SJCRH30 (cell line): ENCODE data around the gene KLHL4. TPM values are rescaled to one million over a fixed set of nuclear protein-coding genes. Genes with fewer than 3 reads are reported as not detected.
"Not testable (repeated sequence)": the region's sequence is repeated elsewhere in the genome, so short reads cannot be mapped to it uniquely, and the experiment has no call there.

ENCODE experiments used
- DNase-seq, 2 experiments: peaks; one replicate each; pipeline ENCODE4 v3.0.0-alpha.2; 2015 to 2020
- H3K27ac ChIP-seq: fragments of 250-450 bp; sonication (Bioruptor Pico); 2 replicates; pipeline ENCODE4 v1.5.1; 2020; ENCODE audit warnings: mild to moderate bottlenecking, moderate library complexity
- H3K27me3 ChIP-seq: fragments of 250-450 bp; sonication (Bioruptor Pico); 2 replicates; pipeline ENCODE4 v1.5.1; 2020; ENCODE audit warnings: mild to moderate bottlenecking, moderate library complexity
- H3K36me3 ChIP-seq: fragments of 250-450 bp; sonication (Bioruptor Pico); 2 replicates; pipeline ENCODE4 v1.5.1; 2020; ENCODE audit warnings: mild to moderate bottlenecking, moderate library complexity
- H3K4me1 ChIP-seq: fragments of 250-450 bp; sonication (Bioruptor Pico); 2 replicates; pipeline ENCODE4 v1.5.1; 2020; ENCODE audit warnings: mild to moderate bottlenecking, moderate library complexity
- H3K4me3 ChIP-seq: fragments of 250-450 bp; sonication (Bioruptor Pico); 2 replicates; pipeline ENCODE4 v1.5.1; 2020; ENCODE audit warnings: mild to moderate bottlenecking, moderate library complexity
- H3K9me3 ChIP-seq: fragments of 250-450 bp; sonication (Bioruptor Pico); replicated peaks from 2 replicates; pipeline ENCODE4 v1.5.1; 2020; ENCODE audit warnings: mild to moderate bottlenecking, moderate library complexity
- total RNA-seq: library from RNA; depleted of rRNA; stranded (reverse); fragments of >200 nt; shearing (Covaris generic); gene quantifications from 2 replicates; pipeline ENCODE4 v1.2.3, GENCODE V29; 2014; rRNA removed

Gene KLHL4, protein sequence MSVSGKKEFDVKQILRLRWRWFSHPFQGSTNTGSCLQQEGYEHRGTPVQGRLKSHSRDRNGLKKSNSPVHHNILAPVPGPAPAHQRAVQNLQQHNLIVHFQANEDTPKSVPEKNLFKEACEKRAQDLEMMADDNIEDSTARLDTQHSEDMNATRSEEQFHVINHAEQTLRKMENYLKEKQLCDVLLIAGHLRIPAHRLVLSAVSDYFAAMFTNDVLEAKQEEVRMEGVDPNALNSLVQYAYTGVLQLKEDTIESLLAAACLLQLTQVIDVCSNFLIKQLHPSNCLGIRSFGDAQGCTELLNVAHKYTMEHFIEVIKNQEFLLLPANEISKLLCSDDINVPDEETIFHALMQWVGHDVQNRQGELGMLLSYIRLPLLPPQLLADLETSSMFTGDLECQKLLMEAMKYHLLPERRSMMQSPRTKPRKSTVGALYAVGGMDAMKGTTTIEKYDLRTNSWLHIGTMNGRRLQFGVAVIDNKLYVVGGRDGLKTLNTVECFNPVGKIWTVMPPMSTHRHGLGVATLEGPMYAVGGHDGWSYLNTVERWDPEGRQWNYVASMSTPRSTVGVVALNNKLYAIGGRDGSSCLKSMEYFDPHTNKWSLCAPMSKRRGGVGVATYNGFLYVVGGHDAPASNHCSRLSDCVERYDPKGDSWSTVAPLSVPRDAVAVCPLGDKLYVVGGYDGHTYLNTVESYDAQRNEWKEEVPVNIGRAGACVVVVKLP
- 0.20 and 0.71 TPM in 2 replicates for total RNA-seq

DNA sequence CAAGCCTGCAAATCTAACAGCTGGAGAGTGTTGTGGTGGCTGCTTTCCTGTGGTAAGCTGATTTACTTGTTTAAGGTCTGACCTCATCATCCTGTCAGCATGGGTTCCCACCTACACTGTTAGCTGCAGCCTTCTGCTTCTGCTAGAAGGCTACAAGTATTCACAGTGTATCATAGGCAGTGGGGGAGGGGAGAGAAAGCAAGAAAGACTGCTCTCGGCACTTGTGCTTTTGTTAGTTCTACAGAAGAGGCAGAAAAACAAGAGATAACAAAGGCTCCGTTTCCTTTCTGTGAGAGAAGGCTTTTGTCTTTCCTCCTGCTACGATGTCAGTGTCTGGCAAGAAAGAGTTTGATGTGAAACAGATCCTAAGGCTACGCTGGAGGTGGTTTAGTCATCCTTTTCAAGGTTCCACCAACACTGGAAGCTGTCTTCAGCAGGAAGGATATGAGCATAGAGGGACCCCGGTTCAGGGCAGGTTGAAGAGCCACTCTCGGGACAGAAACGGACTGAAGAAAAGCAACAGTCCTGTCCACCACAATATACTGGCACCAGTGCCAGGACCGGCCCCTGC lies at the start of gene KLHL4:
TSS of gene KLHL4 (plus strand) at position 232 of the 571 bp plus-strand sequence. CDS start at position 324, 92 bp downstream.
- H3K4me1 ChIP-seq, result peaks cover 5% of the 10 kb centered on the region; the same call in 1 of the 2 replicates
- DNase-seq, result peak; percentile 64 to 74
- H3K4me3 ChIP-seq, result peak within 1 kb of the TSS; percentile 36
- H3K36me3 ChIP-seq, result no peaks in the 10 kb centered on the region
- H3K27me3 ChIP-seq, result no peaks in the 10 kb centered on the region
- H3K27ac ChIP-seq, result no peak within 1 kb of the TSS
- no peaks in the 10 kb centered on the region for H3K9me3 ChIP-seq

DNA sequence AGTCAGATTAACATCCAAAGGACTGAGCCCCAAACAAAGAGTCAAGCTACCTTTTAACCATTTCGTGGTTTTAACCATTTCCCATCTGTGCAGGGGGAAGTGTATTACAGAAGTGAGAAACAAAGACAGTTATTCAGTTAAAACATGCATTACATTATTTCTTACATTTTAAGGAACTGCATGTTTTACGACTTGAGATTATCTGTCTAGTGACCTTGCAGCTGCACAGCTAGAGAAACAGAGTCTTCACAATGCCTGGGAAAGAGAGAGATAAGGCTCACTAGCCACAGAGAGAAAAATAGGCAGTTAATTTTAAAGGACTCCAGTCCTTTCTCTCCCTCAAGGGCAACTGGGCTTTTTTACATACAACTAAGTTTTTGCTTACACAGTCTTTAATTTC lies 48.7 kb upstream of the KLHL4 start:
- DNase-seq, result no peak
- Histone ChIP-seq H3K4me1 (no peaks in the 10 kb centered on the region), H3K27me3 (no peaks in the 10 kb centered on the region), H3K36me3 (no peaks in the 10 kb centered on the region), H3K27ac (no peak overlapping the region), H3K4me3 (no peak overlapping the region), H3K9me3 (no peaks in the 10 kb centered on the region)

DNA sequence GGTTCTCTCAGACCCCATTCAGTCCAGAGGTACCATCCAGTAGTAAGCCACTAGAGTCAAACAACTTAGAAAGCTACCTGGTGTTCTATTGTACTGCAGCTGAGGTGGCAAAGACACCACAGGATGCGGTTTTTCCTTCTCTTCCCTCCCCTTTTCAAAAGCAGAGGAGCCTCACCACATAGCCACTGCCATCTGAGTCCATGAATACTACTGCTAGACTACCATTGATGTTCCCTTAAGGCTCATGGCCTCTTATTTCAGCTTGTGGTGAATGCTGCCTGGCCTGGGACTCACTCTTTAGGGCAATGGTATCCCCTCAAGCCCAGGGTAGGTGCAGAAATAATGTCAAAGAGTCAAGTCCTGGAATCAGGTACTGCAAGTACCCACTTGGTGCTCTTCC lies 41.8 kb upstream of the KLHL4 start:
- no peak for DNase-seq
- Histone ChIP-seq H3K4me3 (no peak overlapping the region), H3K9me3 (no peaks in the 10 kb centered on the region), H3K27me3 (no peaks in the 10 kb centered on the region), H3K27ac (no peak overlapping the region), H3K4me1 (no peaks in the 10 kb centered on the region), H3K36me3 (no peaks in the 10 kb centered on the region)

DNA sequence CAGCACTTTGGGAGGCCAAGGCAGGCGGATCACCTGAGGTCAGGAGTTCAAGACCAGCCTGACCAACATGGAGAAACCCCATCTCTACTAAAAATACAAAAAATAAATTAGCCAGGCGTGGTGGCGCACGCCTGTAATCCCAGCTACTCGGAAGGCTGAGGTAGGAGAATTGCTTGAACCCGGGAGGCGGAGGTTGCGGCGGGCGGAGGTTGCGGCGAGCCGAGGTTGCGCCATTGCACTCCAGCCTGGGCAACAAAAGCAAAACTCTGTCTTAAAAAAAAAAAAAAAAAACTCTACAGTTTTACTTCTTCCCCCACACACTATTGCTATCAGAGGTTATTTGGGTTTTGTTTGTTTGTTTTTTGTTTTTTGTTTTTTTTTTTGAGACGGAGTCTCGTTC lies 38.9 kb upstream of the KLHL4 start:
- not testable (repeated sequence) for H3K4me1 ChIP-seq, H3K9me3 ChIP-seq, H3K27ac ChIP-seq, DNase-seq, H3K36me3 ChIP-seq, H3K27me3 ChIP-seq, H3K4me3 ChIP-seq

DNA sequence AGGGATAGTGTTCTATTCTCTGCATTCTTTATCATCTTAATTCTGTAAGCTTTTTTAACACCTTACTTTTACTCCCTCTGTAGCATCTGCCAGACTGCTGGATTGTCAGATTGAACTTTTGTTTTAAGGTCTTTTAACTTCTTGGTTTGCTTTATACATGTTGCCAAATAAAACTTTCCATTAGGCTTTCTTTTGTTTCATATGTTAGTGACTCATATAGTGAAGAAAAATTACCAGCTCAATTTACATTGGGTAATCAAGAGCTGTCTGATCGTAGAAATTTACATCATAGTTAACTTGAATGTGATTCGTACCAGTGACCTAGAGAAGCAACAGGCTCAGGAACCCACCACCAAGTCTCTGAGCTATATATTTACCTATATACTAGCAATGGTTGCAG lies 28.5 kb upstream of the KLHL4 start:
- Histone ChIP-seq H3K9me3 (no peaks in the 10 kb centered on the region), H3K36me3 (0 out of 2 replicates have a peak, but pooled peaks cover 2% of the 10 kb centered on the region), H3K4me1 (no peaks in the 10 kb centered on the region), H3K4me3 (no peak overlapping the region), H3K27ac (no peak overlapping the region), H3K27me3 (no peaks in the 10 kb centered on the region)
- no peak for DNase-seq

DNA sequence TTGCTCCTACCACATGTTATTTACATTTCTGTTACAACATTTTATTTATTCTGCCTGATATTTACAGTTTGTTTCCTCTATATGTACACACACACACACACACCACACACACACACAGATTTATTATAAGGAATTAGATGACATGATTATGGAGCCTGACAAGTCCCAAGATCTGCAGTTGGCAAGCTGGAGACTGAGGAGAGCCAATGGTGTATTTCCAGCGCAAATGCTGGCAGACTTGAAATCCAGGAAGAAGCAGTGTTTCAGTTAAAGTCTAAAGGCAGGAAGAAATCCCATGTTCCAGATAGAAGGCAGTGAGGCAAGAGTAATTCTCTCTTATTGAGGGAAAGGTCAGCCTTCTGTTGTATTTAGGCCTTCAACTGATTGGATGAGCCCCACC lies 1.8 kb upstream of the KLHL4 start:
- peaks cover 5% of the 10 kb centered on the region; the same call in 1 of the 2 replicates for H3K4me1 ChIP-seq
- H3K36me3 ChIP-seq, result no peaks in the 10 kb centered on the region
- no peak overlapping the region for H3K4me3 ChIP-seq
- no peaks in the 10 kb centered on the region for H3K27me3 ChIP-seq
- no peak overlapping the region for H3K27ac ChIP-seq
- no peaks in the 10 kb centered on the region for H3K9me3 ChIP-seq
- no peak for DNase-seq

DNA sequence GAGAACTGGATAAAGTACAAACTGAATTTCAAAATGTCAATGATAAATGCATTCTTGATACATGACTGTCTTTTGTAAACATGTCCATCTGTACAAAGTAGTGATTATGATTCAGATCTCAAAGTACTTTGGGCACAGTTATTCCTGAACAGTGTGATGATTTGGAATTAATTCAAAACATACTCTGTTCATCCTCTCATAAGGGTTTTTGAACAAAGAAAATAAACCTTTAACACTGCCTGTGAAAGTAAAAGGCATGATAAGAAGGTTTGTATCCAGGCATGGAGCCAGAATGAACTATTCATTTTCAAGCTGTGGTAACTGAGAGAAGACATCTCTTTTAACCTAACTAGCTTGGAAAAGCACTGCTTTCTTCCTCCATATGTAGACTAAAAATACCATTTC lies 883 bp upstream of the KLHL4 start:
- H3K4me1 ChIP-seq, result peaks cover 5% of the 10 kb centered on the region; the same call in 1 of the 2 replicates
- no peak for DNase-seq
- no peaks in the 10 kb centered on the region for H3K27me3 ChIP-seq
- H3K36me3 ChIP-seq, result no peaks in the 10 kb centered on the region
- no peak overlapping the region for H3K27ac ChIP-seq
- no peak overlapping the region for H3K4me3 ChIP-seq
- H3K9me3 ChIP-seq, result no peaks in the 10 kb centered on the region

DNA sequence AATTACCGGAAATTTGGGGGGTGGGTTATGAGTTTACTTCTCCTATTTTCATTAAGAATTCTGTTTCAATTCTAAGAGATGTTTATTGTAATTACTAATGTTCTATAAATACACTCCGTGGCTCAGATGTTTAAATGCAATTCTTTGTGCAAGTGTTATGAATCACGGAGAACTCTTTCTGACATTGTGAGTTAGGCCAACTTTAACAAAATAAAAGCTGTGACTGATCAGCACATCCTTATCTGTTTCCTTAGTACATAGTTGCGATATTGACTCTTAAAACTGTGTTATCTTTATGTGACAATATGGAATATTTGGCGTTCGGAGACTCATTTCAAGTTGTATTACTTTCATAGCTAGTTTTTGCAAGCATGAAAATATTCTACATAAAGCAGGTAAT lies 902 bp downstream of the KLHL4 start:
- Histone ChIP-seq H3K27ac (no peak overlapping the region), H3K4me3 (no peak overlapping the region), H3K27me3 (no peaks in the 10 kb centered on the region), H3K36me3 (no peaks in the 10 kb centered on the region), H3K4me1 (peaks cover 5% of the 10 kb centered on the region; the same call in 1 of the 2 replicates), H3K9me3 (no peaks in the 10 kb centered on the region)
- no peak for DNase-seq

DNA sequence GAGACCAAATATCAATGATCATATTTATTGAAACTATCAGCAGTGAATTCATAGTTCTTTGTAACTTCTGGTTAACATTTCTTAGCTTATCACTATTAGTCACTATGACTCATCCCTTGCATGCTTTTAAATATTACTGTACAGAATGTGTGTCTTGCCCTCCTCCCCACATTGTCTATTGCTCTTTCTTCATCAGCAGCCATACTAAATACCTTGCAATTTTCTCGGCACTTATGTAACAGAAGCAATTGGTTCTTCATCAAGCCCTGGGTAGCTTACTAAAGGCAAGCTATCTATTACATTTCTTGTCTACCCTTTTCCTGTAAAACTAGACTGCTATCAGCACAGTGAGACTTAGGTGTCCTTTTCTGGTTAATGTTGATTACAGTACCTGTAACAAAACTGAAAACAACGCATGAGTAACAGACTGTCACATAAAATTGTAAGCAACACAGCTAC lies 8.2 kb downstream of the KLHL4 start:
- H3K27ac ChIP-seq, result no peak overlapping the region
- H3K36me3 ChIP-seq, result no peaks in the 10 kb centered on the region
- no peaks in the 10 kb centered on the region for H3K4me1 ChIP-seq
- no peak overlapping the region for H3K4me3 ChIP-seq
- H3K27me3 ChIP-seq, result no peaks in the 10 kb centered on the region
- H3K9me3 ChIP-seq, result no peaks in the 10 kb centered on the region
- peak in 1 of 2 experiments; percentile 7 for DNase-seq

DNA sequence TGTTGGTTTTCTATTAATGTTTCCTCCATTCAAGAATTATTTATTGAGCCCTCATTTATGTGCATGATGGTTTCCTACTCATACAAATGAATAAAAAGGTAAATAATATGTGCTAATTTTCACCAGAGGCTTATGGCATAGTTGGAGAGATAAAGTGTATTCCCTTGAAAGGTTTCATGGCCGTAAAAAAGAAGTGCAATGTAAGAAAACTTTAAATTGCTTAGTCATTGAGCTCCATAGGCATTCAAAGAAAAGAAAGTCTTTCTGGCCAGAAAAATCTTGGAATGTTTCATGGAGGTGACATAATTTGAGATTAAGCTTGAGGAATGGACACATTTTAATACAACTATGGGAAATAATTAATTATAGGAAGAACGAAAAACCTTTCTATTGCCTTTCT lies 8.7 kb downstream of the KLHL4 start:
- no peak for DNase-seq
- H3K4me3 ChIP-seq, result no peak overlapping the region
- no peaks in the 10 kb centered on the region for H3K9me3 ChIP-seq
- no peak overlapping the region for H3K27ac ChIP-seq
- H3K27me3 ChIP-seq, result no peaks in the 10 kb centered on the region
- no peaks in the 10 kb centered on the region for H3K36me3 ChIP-seq
- H3K4me1 ChIP-seq, result no peaks in the 10 kb centered on the region

DNA sequence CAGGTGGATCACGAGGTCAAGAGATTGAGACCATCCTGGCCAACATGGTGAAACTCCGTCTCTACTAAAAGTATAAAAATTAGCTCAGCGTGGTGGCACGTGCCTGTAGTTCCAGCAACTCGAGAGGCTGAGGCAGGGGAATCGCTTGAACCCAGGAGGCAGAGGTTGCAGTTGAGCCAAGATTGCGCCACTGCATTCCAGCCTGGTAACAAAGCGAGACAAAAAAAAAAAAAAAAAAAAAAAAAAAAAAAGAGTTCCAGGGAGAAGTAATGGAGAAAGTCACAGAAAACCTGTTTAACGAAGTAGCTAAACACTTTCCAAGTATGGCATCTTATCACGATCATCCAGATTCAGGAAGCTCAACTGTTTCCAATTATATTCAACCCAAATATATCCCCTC lies 10.9 kb downstream of the KLHL4 start:
- H3K4me1 ChIP-seq, result no peaks in the 10 kb centered on the region
- no peaks in the 10 kb centered on the region for H3K36me3 ChIP-seq
- H3K27me3 ChIP-seq, result no peaks in the 10 kb centered on the region
- H3K4me3 ChIP-seq, result no peak overlapping the region
- H3K27ac ChIP-seq, result no peak overlapping the region
- no peaks in the 10 kb centered on the region for H3K9me3 ChIP-seq
- DNase-seq, result no peak

DNA sequence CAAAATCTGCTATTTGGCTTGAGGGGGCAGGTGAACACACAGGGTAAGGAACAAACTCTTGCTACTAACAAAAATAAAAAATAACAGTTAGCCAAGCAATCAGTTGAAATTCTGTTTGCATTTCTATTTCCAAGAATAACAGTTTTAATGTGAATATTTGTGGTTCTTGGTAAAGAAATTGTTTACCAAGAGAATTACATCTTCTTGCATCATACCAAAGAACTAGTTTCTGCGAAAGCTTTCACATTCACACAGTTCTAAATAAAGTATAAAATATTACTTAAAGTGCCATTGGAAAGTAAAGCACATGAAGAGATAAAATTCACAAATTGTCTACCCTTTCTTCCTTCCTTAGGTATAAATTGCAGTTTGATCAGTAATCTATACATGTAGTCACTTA lies 54.4 kb downstream of the KLHL4 start:
- no peaks in the 10 kb centered on the region for H3K9me3 ChIP-seq
- no peak overlapping the region for H3K27ac ChIP-seq
- no peak overlapping the region for H3K4me3 ChIP-seq
- no peaks in the 10 kb centered on the region for H3K27me3 ChIP-seq
- no peak for DNase-seq
- no peaks in the 10 kb centered on the region for H3K36me3 ChIP-seq
- no peaks in the 10 kb centered on the region for H3K4me1 ChIP-seq

DNA sequence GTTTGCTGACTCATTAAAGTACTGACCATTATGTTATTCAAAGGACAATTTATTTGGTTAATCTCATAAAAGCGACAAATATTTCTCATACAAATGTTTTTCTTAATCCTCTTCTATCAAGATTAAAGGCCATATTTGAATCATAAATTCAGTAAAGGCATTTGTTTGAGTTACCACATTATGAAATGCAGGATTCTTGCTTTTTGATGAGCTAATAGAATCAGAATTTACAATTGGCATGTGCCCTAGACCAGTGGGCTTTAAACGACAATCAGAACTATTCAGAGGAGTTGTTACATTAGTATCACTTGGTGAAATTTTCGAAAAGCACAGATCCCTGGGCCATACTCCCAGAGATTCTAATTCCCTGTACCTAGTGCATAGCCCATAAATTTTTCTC lies 55.3 kb downstream of the KLHL4 start:
- Histone ChIP-seq H3K4me1 (no peaks in the 10 kb centered on the region), H3K9me3 (no peaks in the 10 kb centered on the region), H3K4me3 (no peak overlapping the region), H3K27me3 (no peaks in the 10 kb centered on the region), H3K36me3 (no peaks in the 10 kb centered on the region), H3K27ac (no peak overlapping the region)
- DNase-seq, result no peak

DNA sequence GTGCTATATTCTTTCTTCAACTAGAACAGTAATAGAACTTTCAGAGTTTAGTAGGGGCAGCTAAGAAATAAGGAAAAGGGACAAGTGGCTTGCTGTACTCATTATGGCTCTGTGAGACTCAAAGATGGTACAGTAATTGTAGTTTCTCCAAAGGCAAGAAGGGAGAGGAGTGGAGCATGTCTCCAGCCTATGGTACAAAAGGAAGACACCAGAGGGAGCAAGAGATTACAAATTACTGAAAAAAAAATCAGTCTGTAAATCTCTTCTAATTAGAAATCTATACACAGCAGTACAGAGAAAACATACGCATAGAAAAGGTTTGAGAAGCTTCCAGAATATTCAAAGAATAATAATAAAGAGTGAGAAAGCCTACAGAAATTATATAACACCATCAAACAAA lies 61.4 kb downstream of the KLHL4 start:
- H3K4me1 ChIP-seq, result no peaks in the 10 kb centered on the region
- H3K4me3 ChIP-seq, result no peak overlapping the region
- H3K36me3 ChIP-seq, result no peaks in the 10 kb centered on the region
- peak in 1 of 2 experiments; percentile 17 for DNase-seq
- H3K27ac ChIP-seq, result no peak overlapping the region
- no peaks in the 10 kb centered on the region for H3K27me3 ChIP-seq
- H3K9me3 ChIP-seq, result no peaks in the 10 kb centered on the region

DNA sequence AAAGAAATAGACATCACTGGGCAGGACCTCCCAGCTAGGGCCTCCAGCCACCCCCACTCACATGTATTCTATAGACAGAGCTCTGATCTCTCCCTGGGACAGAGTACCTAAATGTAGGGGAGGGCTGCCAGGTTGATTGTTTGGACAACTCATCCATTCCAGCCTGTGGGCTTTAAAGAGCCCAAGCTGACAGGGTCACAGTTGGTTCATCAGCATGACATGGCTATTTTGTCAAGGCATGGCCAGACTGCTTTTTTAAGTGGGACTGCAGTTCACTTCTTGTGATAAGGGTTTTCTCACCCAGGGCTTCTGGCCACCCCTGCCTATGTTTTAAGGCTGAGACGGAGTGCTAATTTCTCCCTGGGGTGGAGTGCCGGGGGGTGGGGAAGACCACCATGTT lies 63.3 kb downstream of the KLHL4 start:
- no peaks in the 10 kb centered on the region for H3K9me3 ChIP-seq
- H3K4me3 ChIP-seq, result no peak overlapping the region
- no peak overlapping the region for H3K27ac ChIP-seq
- no peaks in the 10 kb centered on the region for H3K36me3 ChIP-seq
- H3K4me1 ChIP-seq, result no peaks in the 10 kb centered on the region
- no peak for DNase-seq
- H3K27me3 ChIP-seq, result no peaks in the 10 kb centered on the region
